IPS-15b (cell line): ENCODE measurements around the gene GTF2H4.
A peak's percentile ranks its signal among the peaks of the same experiment; 100 is the strongest.

Experiments
- H3K27me3 ChIP-seq: one replicate; pipeline ENCODE4 v1.6.1; 2013; ENCODE audit warnings: low read length; ENCODE audit not compliant: control insufficient read depth, insufficient read depth
- H3K36me3 ChIP-seq: one replicate; pipeline ENCODE4 v1.6.1; 2013; ENCODE audit warnings: low read length; ENCODE audit not compliant: control insufficient read depth, insufficient read depth
- H3K4me1 ChIP-seq: one replicate; pipeline ENCODE4 v1.6.1; 2013; ENCODE audit warnings: mild to moderate bottlenecking, low read length; ENCODE audit not compliant: control insufficient read depth, insufficient read depth
- H3K4me3 ChIP-seq: one replicate; pipeline ENCODE4 v1.5.1; 2013; ENCODE audit warnings: low read depth, low read length
- H3K9ac ChIP-seq: one replicate; pipeline ENCODE4 v1.6.1; 2013; ENCODE audit warnings: low read depth, mild to moderate bottlenecking, low read length
- H3K9me3 ChIP-seq: one replicate; pipeline ENCODE4 v1.6.1; 2013; ENCODE audit warnings: mild to moderate bottlenecking, low read length; ENCODE audit not compliant: control insufficient read depth, insufficient read depth

The GTF2H4 gene

GRCh38 chr6:30875244-30876038, 32.6 kb upstream of the GTF2H4 start:
- Histone ChIP-seq H3K36me3 (no peaks in the 10 kb centered on the region), H3K9me3 (peaks cover 11% of the 10 kb centered on the region), H3K4me3 (no peak overlapping the region), H3K4me1 (peaks cover 8% of the 10 kb centered on the region), H3K9ac (no peak overlapping the region), H3K27me3 (no peaks in the 10 kb centered on the region)

- Histone ChIP-seq H3K9me3 (peaks cover 5% of the 10 kb centered on the region), H3K9ac (no peak overlapping the region), H3K4me3 (no peak overlapping the region), H3K4me1 (peaks cover 9% of the 10 kb centered on the region), H3K27me3 (no peaks in the 10 kb centered on the region), H3K36me3 (no peaks in the 10 kb centered on the region)
These were observed 31.8 kb upstream of the GTF2H4 start for GRCh38 chr6:30876039-30876730.

GRCh38 chr6:30877419-30878262, 30.4 kb upstream of the GTF2H4 start:
- H3K4me3 ChIP-seq: no peak overlapping the region
- no peaks in the 10 kb centered on the region for H3K27me3 ChIP-seq
- peaks cover 3% of the 10 kb centered on the region for H3K9me3 ChIP-seq
- H3K4me1 ChIP-seq: peaks cover 23% of the 10 kb centered on the region
- H3K9ac ChIP-seq: no peak overlapping the region
- no peaks in the 10 kb centered on the region for H3K36me3 ChIP-seq

- Histone ChIP-seq H3K4me1 (peaks cover 26% of the 10 kb centered on the region), H3K4me3 (peak overlapping the region; percentile 88), H3K9me3 (no peaks in the 10 kb centered on the region)
These were observed 28.2 kb upstream of the GTF2H4 start for GRCh38 chr6:30879684-30880427.

GRCh38 chr6:30880698-30881252, 27.2 kb upstream of the GTF2H4 start:
- Histone ChIP-seq H3K4me3 (peak overlapping the region; percentile 88), H3K4me1 (peaks cover 35% of the 10 kb centered on the region), H3K9ac (no peak overlapping the region)

More at GRCh38 chr6:30879684-30880427, 28.2 kb upstream of the GTF2H4 start:
- no peaks in the 10 kb centered on the region for H3K27me3 ChIP-seq
- H3K36me3 ChIP-seq: no peaks in the 10 kb centered on the region
- no peak overlapping the region for H3K9ac ChIP-seq

GRCh38 chr6:30881392-30882203, 26.4 kb upstream of the GTF2H4 start:
- Histone ChIP-seq H3K36me3 (no peaks in the 10 kb centered on the region), H3K4me3 (peak overlapping the region; percentile 88), H3K27me3 (no peaks in the 10 kb centered on the region), H3K9me3 (no peaks in the 10 kb centered on the region), H3K9ac (peak overlapping the region; percentile 32), H3K4me1 (peaks cover 37% of the 10 kb centered on the region)

More at GRCh38 chr6:30880698-30881252, 27.2 kb upstream of the GTF2H4 start:
- H3K27me3 ChIP-seq: no peaks in the 10 kb centered on the region
- H3K9me3 ChIP-seq: no peaks in the 10 kb centered on the region
- no peaks in the 10 kb centered on the region for H3K36me3 ChIP-seq

GRCh38 chr6:30882204-30882758, 25.7 kb upstream of the GTF2H4 start:
- Histone ChIP-seq H3K9me3 (no peaks in the 10 kb centered on the region), H3K36me3 (no peaks in the 10 kb centered on the region), H3K27me3 (no peaks in the 10 kb centered on the region), H3K4me3 (peak overlapping the region; percentile 88), H3K9ac (peak overlapping the region; percentile 32), H3K4me1 (peaks cover 42% of the 10 kb centered on the region)

GRCh38 chr6:30882759-30883684, 25.0 kb upstream of the GTF2H4 start:
- Histone ChIP-seq H3K4me3 (peak overlapping the region; percentile 88), H3K9ac (peak overlapping the region; percentile 71), H3K36me3 (no peaks in the 10 kb centered on the region), H3K4me1 (peaks cover 39% of the 10 kb centered on the region), H3K27me3 (no peaks in the 10 kb centered on the region), H3K9me3 (no peaks in the 10 kb centered on the region)

GRCh38 chr6:30883685-30884520, 24.1 kb upstream of the GTF2H4 start, which contains the start of gene DDR1:
DDR1 (plus strand) TSS chr6:30884519; CDS start chr6:30888730, 4,211 bp downstream.
- H3K27me3 ChIP-seq: no peaks in the 10 kb centered on the region
- peak within 1 kb of the TSS; percentile 71 for H3K9ac ChIP-seq
- peak within 1 kb of the TSS; percentile 88 for H3K4me3 ChIP-seq
- peaks cover 5% of the 10 kb centered on the region for H3K36me3 ChIP-seq
- H3K4me1 ChIP-seq: peaks cover 39% of the 10 kb centered on the region
- H3K9me3 ChIP-seq: no peaks in the 10 kb centered on the region
